ENCODE results near the gene KRTAP5-1. TPM values are rescaled to one million over a fixed set of nuclear protein-coding genes. Genes with fewer than 3 reads are reported as not detected.

KRTAP5-1 gene
- total and polyA plus RNA-seq, 4 donors = 2.1 to 5.7 TPM; not detected in 2

DNA sequence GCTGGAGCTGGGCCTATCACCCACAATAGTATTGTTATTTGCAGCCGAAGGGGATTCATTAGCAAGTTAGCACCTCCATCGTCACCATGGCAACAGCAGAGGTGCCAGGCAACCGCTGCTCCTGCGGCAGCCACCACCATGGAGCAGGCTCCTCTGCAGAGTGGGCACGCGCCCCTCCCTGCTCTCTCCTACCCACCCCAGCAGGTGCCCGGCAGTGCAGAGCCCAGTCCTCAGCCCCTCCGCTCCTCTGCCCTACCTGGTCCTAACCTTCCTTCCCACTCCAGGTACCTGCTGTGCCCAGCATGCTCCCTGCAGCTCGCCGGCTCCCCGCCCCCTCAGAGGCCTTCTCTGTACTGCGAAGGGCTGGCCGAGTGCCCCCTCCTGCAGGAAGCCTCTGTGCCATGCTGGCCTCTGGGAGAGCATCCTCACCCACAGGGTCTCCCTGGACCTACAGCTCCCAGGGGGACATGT is 16.6 kb downstream of the KRTAP5-1 start:
- H3K36me3 ChIP-seq (ENCODE audit: control insufficient read depth, insufficient read depth, low read length) = peaks cover 65% of the 10 kb centered on the region
- WGBS (ENCODE audit: insufficient coverage) = 18% methylated on average over 13 of the region's 13 CpGs
- H3K9me3 ChIP-seq (ENCODE audit: control insufficient read depth, insufficient read depth, low read length) = no peaks in the 10 kb centered on the region
- H3K27ac ChIP-seq (ENCODE audit: low read depth, low read length) = no peak overlapping the region
- H3K27me3 ChIP-seq (ENCODE audit: control insufficient read depth, insufficient read depth, low read length) = peaks cover 8% of the 10 kb centered on the region
- DNase-seq (ENCODE audit: low read depth in 4 of 6, low spot score in 6 of 6) = peak in 3 of 6 donors; percentile 76 to 98 (median 76)
- H3K4me3 ChIP-seq (ENCODE audit: low read depth, low read length) = peak overlapping the region; percentile 9
- peaks cover 88% of the 10 kb centered on the region for H3K4me1 ChIP-seq (ENCODE audit: control insufficient read depth, insufficient read depth, low read length)

DNA sequence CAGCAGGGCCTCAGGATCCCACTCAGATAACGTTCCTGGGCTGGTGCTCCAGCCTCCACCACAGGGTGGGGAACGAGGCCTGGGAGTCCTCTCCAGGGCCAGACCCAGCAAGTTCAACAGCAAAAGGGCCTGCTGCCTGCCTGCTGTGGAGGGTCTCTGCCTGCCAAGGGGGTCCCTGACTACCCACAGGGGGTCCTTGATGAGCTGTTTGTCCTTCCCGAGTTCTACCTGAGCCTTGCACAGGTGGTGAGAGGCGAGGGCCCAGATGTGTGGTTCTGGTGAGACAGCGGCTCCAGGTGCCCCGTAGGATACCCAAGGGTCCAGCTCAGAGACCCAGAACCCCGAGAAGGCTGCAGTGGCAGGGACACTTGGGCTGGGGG is 17.4 kb downstream of the KRTAP5-1 start:
- Histone ChIP-seq H3K27ac (ENCODE audit: low read depth, low read length) (no peak overlapping the region), H3K36me3 (ENCODE audit: control insufficient read depth, insufficient read depth, low read length) (peaks cover 73% of the 10 kb centered on the region), H3K4me1 (ENCODE audit: control insufficient read depth, insufficient read depth, low read length) (peaks cover 88% of the 10 kb centered on the region), H3K4me3 (ENCODE audit: low read depth, low read length) (no peak overlapping the region), H3K9me3 (ENCODE audit: control insufficient read depth, insufficient read depth, low read length) (no peaks in the 10 kb centered on the region), H3K27me3 (ENCODE audit: control insufficient read depth, insufficient read depth, low read length) (no peaks in the 10 kb centered on the region)
- 51% methylated on average over 7 of the region's 7 CpGs for WGBS (ENCODE audit: insufficient coverage)
- DNase-seq (ENCODE audit: low read depth in 4 of 6, low spot score in 6 of 6) = no peak

DNA sequence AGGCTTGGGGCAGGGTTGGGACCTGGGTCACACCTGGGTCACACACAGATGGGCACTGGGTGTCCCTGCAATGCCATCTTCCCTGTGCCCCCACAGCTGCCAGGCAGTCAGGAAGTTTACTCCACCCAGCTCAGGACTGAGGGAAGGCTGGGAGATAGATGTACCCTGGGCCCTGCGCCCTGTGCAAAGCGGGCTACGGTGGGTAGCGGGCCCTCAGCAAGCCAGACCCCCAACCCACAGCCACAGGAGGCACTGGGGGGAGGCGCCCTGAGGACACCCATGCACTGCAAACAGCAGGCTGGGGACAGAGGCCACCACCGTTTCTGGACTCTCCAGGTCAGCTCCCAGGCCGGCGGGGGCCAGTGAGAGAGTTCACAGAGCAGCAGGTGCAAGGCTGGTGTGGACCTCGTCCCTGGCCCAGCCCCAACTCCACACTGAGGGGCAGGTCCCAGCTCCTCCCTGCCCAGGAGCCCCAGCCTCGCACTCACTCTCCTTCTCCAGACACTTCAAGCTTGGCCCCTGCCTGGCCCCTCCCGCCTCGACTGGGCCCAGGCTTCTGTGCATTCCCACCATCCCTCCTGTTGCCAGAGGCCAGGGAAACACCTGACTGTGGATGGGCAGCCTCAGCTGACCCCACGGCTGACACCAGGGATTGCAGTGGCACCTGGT is 17.9 kb downstream of the KRTAP5-1 start:
- no peak overlapping the region for H3K4me3 ChIP-seq (ENCODE audit: low read depth, low read length)
- H3K9me3 ChIP-seq (ENCODE audit: control insufficient read depth, insufficient read depth, low read length) = no peaks in the 10 kb centered on the region
- no peak for DNase-seq (ENCODE audit: low read depth in 4 of 6, low spot score in 6 of 6)
- no peak overlapping the region for H3K27ac ChIP-seq (ENCODE audit: low read depth, low read length)
- 66% methylated on average over 12 of the region's 13 CpGs for WGBS (ENCODE audit: insufficient coverage)
- peaks cover 77% of the 10 kb centered on the region for H3K36me3 ChIP-seq (ENCODE audit: control insufficient read depth, insufficient read depth, low read length)
- peaks cover 88% of the 10 kb centered on the region for H3K4me1 ChIP-seq (ENCODE audit: control insufficient read depth, insufficient read depth, low read length)
- no peaks in the 10 kb centered on the region for H3K27me3 ChIP-seq (ENCODE audit: control insufficient read depth, insufficient read depth, low read length)

DNA sequence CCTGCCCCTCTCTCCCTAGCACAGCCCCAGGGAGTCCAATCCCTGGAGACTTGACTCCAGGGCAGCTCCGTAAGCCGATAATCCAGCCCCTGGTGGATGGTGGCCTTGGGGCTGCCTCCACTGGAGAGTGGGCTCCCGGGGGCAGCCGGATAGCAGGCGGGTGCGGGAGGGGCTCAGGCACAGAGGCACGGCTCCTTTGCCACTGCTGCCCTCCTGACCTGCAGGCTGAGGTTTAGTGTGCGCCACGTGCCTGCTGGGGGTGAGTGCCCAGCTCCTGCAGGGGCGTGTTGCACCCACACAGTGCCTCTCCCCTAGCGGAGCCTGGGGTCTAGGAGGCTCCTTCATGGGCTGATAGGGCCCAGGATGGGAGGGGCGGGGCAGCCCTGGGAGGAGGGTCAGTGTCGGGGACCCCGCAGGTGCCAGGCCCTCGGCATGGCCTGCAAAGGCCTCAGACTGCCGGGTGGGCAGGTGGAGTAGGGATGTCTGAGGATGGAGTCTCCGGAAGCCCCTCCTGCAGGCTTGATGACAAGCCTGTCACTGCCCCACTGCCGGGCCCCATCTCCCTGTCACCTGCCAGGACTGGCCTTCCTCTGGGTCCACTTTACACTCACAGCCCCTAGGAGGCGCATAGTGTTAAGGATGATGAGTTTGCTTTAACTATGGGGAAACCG is 18.6 kb downstream of the KRTAP5-1 start:
- no peak for DNase-seq (ENCODE audit: low read depth in 4 of 6, low spot score in 6 of 6)
- Histone ChIP-seq H3K36me3 (ENCODE audit: control insufficient read depth, insufficient read depth, low read length) (peaks cover 84% of the 10 kb centered on the region), H3K27me3 (ENCODE audit: control insufficient read depth, insufficient read depth, low read length) (no peaks in the 10 kb centered on the region), H3K27ac (ENCODE audit: low read depth, low read length) (no peak overlapping the region), H3K4me3 (ENCODE audit: low read depth, low read length) (no peak overlapping the region), H3K9me3 (ENCODE audit: control insufficient read depth, insufficient read depth, low read length) (no peaks in the 10 kb centered on the region), H3K4me1 (ENCODE audit: control insufficient read depth, insufficient read depth, low read length) (peaks cover 88% of the 10 kb centered on the region)
- 76% methylated on average over 15 of the region's 20 CpGs for WGBS (ENCODE audit: insufficient coverage)

DNA sequence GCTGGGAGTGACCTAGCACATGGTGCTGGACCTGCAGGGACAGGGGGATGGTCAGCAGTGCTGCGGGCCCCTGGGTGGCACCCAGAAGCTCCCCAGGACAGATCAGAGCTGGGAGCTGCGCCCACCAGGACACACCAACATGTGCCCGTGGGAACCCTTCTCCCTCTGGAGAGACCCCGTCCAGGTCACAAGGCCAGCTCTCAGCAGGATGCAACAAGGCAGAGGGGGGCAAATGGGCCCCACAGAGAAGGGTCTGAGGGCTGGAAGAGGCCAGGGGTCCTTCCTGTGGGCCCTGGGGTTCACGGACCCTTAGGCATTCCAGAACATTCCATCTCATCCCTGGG is 19.2 kb downstream of the KRTAP5-1 start:
- H3K4me3 ChIP-seq (ENCODE audit: low read depth, low read length) = no peak overlapping the region
- no peaks in the 10 kb centered on the region for H3K27me3 ChIP-seq (ENCODE audit: control insufficient read depth, insufficient read depth, low read length)
- 85% methylated on average over 5 of the region's 5 CpGs for WGBS (ENCODE audit: insufficient coverage)
- H3K27ac ChIP-seq (ENCODE audit: low read depth, low read length) = no peak overlapping the region
- peaks cover 87% of the 10 kb centered on the region for H3K4me1 ChIP-seq (ENCODE audit: control insufficient read depth, insufficient read depth, low read length)
- no peaks in the 10 kb centered on the region for H3K9me3 ChIP-seq (ENCODE audit: control insufficient read depth, insufficient read depth, low read length)
- DNase-seq (ENCODE audit: low read depth in 4 of 6, low spot score in 6 of 6) = no peak
- peaks cover 90% of the 10 kb centered on the region for H3K36me3 ChIP-seq (ENCODE audit: control insufficient read depth, insufficient read depth, low read length)

DNA sequence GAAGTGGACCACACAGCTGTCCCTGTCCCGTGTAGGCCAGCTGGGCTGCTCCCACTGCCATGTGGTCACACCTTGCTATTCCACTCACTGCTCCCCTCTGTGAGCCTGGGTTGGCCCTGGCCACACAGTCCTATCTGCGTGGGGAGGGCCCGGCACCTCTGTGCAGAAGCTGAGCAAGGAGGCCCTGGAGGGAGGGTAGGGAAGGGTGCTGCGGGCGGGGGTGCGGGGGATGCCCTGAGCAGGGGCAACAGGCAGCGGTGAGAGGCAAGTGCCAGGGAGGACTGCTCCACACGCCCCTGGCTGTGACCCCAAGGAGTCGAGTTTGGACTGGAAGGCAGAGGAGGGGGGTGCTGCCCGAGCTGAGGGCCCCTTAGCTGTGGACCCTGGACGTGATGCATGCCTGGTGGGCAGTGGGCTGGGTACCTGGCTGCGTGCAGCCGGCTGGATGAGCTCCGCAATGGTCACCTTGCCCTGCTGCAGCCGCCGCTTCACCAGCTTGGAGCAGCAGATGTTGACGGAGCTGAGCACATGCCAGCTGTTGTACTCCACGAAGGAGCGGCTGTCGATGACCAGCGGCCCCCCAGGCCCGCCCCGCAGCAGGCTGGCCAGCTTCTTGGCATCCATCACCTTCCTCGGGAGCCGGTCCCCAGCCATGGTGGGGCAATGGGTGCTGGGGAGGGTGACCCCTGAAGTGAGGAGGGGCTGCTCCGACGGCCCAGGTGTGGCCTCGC is 19.7 kb downstream of the KRTAP5-1 start:
- Histone ChIP-seq H3K27me3 (ENCODE audit: control insufficient read depth, insufficient read depth, low read length) (no peaks in the 10 kb centered on the region), H3K36me3 (ENCODE audit: control insufficient read depth, insufficient read depth, low read length) (peaks cover 94% of the 10 kb centered on the region), H3K9me3 (ENCODE audit: control insufficient read depth, insufficient read depth, low read length) (no peaks in the 10 kb centered on the region), H3K4me3 (ENCODE audit: low read depth, low read length) (no peak overlapping the region), H3K27ac (ENCODE audit: low read depth, low read length) (no peak overlapping the region), H3K4me1 (ENCODE audit: control insufficient read depth, insufficient read depth, low read length) (peaks cover 87% of the 10 kb centered on the region)
- no peak for DNase-seq (ENCODE audit: low read depth in 4 of 6, low spot score in 6 of 6)
- WGBS (ENCODE audit: insufficient coverage) = 71% methylated on average over 28 of the region's 28 CpGs

DNA sequence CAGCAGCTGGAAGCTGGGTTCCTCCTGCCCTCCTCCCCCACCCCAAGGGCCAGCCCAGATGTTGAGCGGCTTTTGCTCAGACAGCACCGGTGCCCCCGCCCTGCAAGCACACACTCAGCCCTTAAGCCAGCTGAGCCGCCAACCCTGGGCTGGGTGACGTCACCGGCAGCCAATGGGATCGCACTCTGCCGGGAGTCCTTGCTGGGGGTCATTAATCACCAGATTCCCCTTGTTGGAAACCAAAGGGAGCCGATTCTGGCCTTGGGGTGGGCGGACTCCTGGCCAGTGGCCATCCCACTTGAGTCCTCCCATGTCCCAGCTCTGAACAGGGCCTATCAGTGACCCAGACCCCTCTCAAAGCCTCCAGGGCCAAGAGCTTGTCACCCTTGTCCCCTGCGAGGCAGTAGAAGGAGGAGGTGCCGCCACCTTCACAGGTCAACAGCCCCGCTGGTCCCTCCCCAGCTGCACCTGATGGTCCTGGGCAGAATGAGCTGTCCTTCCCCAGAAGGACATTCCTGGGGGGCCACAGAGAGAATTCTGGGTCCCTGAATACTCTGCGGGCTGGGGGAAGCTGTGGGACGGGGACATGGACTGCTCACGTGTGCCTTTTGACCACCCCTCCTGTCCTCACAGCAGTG is 20.4 kb downstream of the KRTAP5-1 start:
- no peak overlapping the region for H3K4me3 ChIP-seq (ENCODE audit: low read depth, low read length)
- 14% methylated on average over 16 of the region's 16 CpGs for WGBS (ENCODE audit: insufficient coverage)
- no peak overlapping the region for H3K27ac ChIP-seq (ENCODE audit: low read depth, low read length)
- H3K36me3 ChIP-seq (ENCODE audit: control insufficient read depth, insufficient read depth, low read length) = peaks cover 94% of the 10 kb centered on the region
- H3K27me3 ChIP-seq (ENCODE audit: control insufficient read depth, insufficient read depth, low read length) = no peaks in the 10 kb centered on the region
- peak in 2 of 6 donors; percentile 75 to 95 for DNase-seq (ENCODE audit: low read depth in 4 of 6, low spot score in 6 of 6)
- H3K4me1 ChIP-seq (ENCODE audit: control insufficient read depth, insufficient read depth, low read length) = peaks cover 87% of the 10 kb centered on the region
- H3K9me3 ChIP-seq (ENCODE audit: control insufficient read depth, insufficient read depth, low read length) = no peaks in the 10 kb centered on the region

DNA sequence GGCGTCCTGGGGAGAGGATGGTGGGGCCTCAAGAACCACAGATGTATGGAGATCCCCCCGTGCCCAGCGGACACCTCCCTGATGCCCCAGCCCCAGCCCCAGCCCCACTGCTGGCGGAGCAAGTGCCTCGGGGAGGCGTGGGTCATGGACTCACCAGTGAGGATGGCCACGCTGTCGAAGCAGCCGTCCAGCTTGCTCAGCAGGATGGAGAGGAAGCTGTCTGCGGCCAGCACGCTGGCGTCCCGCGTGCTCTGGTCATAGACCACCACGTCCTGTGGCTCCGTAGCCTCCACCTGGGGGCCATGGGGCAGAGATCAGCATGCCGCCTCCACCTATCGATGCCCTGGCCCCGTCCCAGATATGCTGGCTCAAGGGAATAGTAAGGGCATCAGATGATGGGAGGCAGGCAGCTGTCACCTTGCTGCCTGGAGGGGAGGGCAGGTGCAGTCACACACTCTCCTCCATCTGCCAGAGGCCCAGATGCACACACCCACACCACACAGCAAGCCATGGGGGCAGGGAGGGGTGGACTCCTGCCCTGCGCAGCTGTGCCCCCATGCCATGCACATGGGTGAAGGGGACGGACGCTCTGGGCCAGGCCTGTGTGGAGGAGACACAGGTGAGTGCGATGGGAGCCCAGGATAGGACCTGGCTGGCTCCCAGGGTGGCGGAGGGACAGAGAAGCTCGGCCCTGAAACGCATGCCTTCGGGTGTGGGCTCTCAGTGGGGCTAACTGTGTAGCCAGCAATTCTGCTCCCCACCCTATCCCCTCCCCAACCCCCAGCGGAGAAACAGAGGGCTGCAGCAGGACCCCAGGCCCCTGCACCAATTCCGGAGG is 21.2 kb downstream of the KRTAP5-1 start:
- no peak for DNase-seq (ENCODE audit: low read depth in 4 of 6, low spot score in 6 of 6)
- Histone ChIP-seq H3K36me3 (ENCODE audit: control insufficient read depth, insufficient read depth, low read length) (peaks cover 96% of the 10 kb centered on the region), H3K4me3 (ENCODE audit: low read depth, low read length) (no peak overlapping the region), H3K9me3 (ENCODE audit: control insufficient read depth, insufficient read depth, low read length) (no peaks in the 10 kb centered on the region), H3K27me3 (ENCODE audit: control insufficient read depth, insufficient read depth, low read length) (no peaks in the 10 kb centered on the region), H3K27ac (ENCODE audit: low read depth, low read length) (no peak overlapping the region), H3K4me1 (ENCODE audit: control insufficient read depth, insufficient read depth, low read length) (peaks cover 87% of the 10 kb centered on the region)
- WGBS (ENCODE audit: insufficient coverage) = 73% methylated on average over 25 of the region's 29 CpGs

DNA sequence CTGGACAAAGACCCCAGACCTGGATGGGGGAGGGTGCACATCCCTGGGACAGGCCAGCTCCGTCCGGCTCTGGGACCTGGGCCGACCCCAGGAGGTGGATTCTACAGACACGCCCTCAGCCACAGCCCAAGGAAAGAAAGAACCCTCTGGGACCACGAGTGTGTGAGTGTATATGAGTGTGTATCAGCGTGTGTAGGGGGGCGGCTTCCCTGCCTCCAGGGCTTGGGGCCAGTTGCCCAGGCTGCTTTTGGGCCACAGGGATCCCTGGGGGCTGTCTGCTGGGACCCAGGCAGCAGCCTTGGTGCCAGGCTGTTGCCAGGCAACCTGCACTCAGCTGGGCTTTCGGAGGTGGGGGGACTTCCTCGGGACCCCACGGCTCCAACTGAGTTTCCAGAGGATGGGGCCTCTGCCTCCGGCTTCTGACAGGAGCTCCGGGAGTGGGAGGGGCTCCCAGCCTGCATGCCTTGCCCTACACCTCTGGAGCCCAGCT is 21.9 kb downstream of the KRTAP5-1 start:
- Histone ChIP-seq H3K27me3 (ENCODE audit: control insufficient read depth, insufficient read depth, low read length) (no peaks in the 10 kb centered on the region), H3K9me3 (ENCODE audit: control insufficient read depth, insufficient read depth, low read length) (no peaks in the 10 kb centered on the region), H3K4me1 (ENCODE audit: control insufficient read depth, insufficient read depth, low read length) (peaks cover 87% of the 10 kb centered on the region), H3K36me3 (ENCODE audit: control insufficient read depth, insufficient read depth, low read length) (peaks cover 99% of the 10 kb centered on the region), H3K27ac (ENCODE audit: low read depth, low read length) (no peak overlapping the region), H3K4me3 (ENCODE audit: low read depth, low read length) (no peak overlapping the region)
- 43% methylated on average over 8 of the region's 12 CpGs for WGBS (ENCODE audit: insufficient coverage)
- no peak for DNase-seq (ENCODE audit: low read depth in 4 of 6, low spot score in 6 of 6)
